Measurements from ENCODE around the gene GREM2. TPM values are rescaled to one million over a fixed set of nuclear protein-coding genes. Genes with fewer than 3 reads are reported as not detected.
A peak's percentile ranks its signal among the peaks of the same experiment; 100 is the strongest.

Gene GREM2
- total RNA-seq, 4 donors from 2014 or later: 0.08 to 0.78 (median 0.40) TPM

DNA sequence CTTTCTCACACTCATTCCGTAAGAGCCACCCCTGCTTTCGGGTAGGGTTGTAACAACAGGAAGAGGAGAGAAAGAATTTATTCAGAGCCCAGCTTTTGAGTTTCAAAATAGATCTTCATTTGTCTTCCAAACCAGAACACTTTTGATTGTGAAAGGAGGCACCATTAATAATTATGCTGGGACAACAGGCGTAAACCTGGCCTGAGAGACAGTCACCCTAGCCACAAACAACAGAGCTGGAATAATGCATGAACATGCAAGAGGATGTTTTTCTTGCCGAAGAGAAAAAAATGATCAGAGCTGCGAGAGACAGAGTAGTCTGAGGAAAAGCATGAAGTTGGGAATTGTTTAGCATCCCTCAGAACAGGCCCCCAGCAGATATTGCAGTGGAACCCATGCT is 18.5 kb upstream of the GREM2 start:
- TF ChIP-seq POLR2A (IDR thresholded peaks at IDR 0.05): no peak
- DNase-seq (ENCODE audit: low spot score in 2 of 2): no peak
- WGBS, 2 donors: 85 to 89% methylated on average over 5 of the region's 5 CpGs
- H3K4me3 ChIP-seq (ENCODE audit: low read depth, poor library complexity, severe bottlenecking): no peak overlapping the region
- intact Hi-C loops (cut with DNase I; ENCODE audit: low total_unique reads): no loop called here

DNA sequence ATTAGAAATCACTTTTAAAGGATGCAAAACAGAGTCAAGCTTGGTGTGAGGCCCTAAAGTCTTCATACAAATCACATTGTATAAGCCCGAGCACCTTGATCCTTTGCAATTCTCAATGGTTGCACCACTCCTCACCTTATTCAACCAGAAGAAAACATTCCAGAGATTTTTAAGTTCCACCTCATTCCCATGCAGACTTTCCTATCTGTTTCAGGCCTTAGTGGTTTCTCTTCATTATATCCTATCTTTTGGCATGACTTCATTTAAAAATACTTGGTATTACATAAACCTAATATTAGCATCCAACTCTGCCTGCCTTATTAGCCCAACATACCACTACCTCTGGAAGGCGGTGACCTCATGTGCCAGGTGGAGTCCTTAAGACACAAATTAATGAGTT is 9.3 kb upstream of the GREM2 start:
- no peak overlapping the region for H3K4me3 ChIP-seq (ENCODE audit: low read depth, poor library complexity, severe bottlenecking)
- no peak for DNase-seq (ENCODE audit: low spot score in 2 of 2)
- 92 to 95% methylated on average over 2 of the region's 2 CpGs for WGBS, 2 donors
- intact Hi-C loops (cut with DNase I; ENCODE audit: low total_unique reads): no loop called here
- TF ChIP-seq, protein P1, sequence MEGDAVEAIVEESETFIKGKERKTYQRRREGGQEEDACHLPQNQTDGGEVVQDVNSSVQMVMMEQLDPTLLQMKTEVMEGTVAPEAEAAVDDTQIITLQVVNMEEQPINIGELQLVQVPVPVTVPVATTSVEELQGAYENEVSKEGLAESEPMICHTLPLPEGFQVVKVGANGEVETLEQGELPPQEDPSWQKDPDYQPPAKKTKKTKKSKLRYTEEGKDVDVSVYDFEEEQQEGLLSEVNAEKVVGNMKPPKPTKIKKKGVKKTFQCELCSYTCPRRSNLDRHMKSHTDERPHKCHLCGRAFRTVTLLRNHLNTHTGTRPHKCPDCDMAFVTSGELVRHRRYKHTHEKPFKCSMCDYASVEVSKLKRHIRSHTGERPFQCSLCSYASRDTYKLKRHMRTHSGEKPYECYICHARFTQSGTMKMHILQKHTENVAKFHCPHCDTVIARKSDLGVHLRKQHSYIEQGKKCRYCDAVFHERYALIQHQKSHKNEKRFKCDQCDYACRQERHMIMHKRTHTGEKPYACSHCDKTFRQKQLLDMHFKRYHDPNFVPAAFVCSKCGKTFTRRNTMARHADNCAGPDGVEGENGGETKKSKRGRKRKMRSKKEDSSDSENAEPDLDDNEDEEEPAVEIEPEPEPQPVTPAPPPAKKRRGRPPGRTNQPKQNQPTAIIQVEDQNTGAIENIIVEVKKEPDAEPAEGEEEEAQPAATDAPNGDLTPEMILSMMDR (IDR thresholded peaks at IDR 0.05): no peak
- no peak for TF ChIP-seq POLR2A (IDR thresholded peaks at IDR 0.05)

DNA sequence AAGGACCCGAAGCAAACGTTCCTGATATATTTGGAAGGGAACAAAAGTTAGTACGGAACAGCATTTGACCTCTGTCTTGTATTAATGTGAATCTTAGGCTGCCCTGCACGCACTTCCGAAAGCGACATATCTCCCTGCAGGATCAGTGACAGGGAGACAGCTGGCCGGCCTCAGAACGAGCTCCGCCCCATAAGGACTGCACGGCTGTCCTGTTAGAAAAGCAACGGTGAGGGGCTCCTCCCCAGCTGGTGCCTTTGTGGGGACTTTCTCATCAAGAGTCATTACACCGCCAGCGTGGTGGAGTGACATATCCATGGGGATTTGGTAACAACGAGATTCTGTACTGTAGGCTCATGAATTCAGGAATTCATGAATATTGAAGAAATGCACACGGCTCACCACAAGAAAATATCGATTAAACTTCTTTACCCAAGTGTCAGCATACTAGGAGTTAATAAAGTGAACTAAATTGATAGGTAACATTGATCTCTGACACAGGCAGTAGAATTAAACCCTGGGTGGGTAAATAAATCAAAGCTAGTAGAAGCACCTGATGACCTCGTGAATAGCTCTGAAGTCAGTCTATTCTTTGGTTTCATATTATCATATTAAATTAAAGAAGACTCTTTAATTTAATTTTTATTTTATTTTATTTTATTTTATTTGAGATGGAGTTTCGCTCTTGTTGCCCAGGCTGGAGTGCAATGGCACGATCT is 8.1 kb upstream of the GREM2 start:
- H3K4me3 ChIP-seq (ENCODE audit: low read depth, poor library complexity, severe bottlenecking): no peak overlapping the region
- 63 to 65% methylated on average over 19 of the region's 19 CpGs for WGBS, 2 donors
- intact Hi-C loops (cut with DNase I; ENCODE audit: low total_unique reads): no loop called here
- DNase-seq (ENCODE audit: low spot score in 2 of 2): peak in 1 of 2 donors; percentile 49
- TF ChIP-seq, protein P1 (IDR thresholded peaks at IDR 0.05): no peak
- TF ChIP-seq POLR2A (IDR thresholded peaks at IDR 0.05): no peak

DNA sequence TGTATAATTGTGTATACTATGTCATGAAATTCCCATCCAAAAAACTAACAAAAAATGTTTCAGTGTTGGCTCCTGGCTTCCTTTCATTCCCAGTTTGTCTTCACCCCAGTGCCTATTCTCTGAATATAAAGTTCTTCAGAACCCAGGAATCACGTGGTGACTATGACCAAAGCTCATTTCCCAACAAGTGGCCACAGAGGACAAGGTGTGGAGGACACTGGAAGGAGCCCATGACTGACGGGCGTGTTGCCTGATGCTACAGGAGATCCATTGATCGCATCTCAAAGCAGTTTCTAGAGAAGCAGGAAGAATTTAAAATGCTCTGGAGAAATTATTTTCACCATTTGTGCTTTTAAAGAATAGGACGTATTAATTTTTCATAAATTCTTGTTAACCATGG is 7.4 kb upstream of the GREM2 start:
- peak in 1 of 2 donors; percentile 18 for DNase-seq (ENCODE audit: low spot score in 2 of 2)
- H3K4me3 ChIP-seq (ENCODE audit: low read depth, poor library complexity, severe bottlenecking): no peak overlapping the region
- intact Hi-C loops (cut with DNase I; ENCODE audit: low total_unique reads): no loop called here
- 77 to 86% methylated on average over 5 of the region's 5 CpGs for WGBS, 2 donors
- TF ChIP-seq POLR2A (IDR thresholded peaks at IDR 0.05): no peak
- TF ChIP-seq, protein P1 (IDR thresholded peaks at IDR 0.05): no peak

DNA sequence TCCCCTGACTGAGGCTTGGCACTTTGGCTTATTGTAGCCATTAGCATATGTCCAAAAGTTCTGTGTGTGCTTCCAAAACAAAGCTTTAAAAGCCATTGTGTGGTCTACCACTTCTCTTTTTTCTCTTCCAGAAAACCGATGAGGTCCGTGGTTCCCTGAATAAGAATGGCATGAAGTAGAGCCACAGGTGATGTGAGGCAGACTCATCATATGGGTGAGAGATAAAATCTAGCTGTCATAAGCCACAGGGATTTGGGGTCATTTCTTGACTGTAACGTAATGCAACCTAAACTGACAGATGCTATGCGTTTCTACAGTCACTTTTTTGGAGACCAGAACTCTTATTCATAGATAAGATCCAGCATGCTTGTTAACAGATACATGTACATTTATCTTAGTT is 7.0 kb upstream of the GREM2 start:
- no peak for TF ChIP-seq POLR2A (IDR thresholded peaks at IDR 0.05)
- TF ChIP-seq, protein P1 (IDR thresholded peaks at IDR 0.05): no peak
- H3K4me3 ChIP-seq (ENCODE audit: low read depth, poor library complexity, severe bottlenecking): no peak overlapping the region
- intact Hi-C loops (cut with DNase I; ENCODE audit: low total_unique reads): no loop called here
- WGBS, 2 donors: 74 to 79% methylated on average over 4 of the region's 4 CpGs
- DNase-seq (ENCODE audit: low spot score in 2 of 2): no peak

DNA sequence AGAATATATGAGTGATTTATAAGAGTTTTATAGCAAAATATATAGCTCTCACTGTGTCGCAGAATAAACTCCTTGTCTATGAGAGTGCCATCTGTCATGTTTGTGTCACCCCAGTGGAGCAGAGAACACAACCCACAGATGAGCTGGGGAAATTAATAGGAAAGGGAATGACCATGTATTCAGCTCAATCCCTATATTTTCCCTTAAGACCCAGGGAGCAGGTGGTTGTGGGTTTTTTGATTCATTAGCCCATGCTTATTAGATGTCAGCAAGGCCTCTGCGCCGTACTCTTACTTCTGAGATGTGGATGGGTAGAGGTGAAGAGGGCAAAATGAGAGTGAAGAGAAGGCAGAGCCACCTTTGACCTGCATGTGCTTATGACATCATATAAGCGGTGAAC is 4.1 kb upstream of the GREM2 start:
- intact Hi-C loops (cut with DNase I; ENCODE audit: low total_unique reads): no loop called here
- WGBS, 2 donors: 92% methylated on average over 4 of the region's 4 CpGs
- H3K4me3 ChIP-seq (ENCODE audit: low read depth, poor library complexity, severe bottlenecking): no peak overlapping the region
- TF ChIP-seq POLR2A (IDR thresholded peaks at IDR 0.05): no peak
- TF ChIP-seq, protein P1 (IDR thresholded peaks at IDR 0.05): no peak
- DNase-seq (ENCODE audit: low spot score in 2 of 2): no peak
